A673 (cell line): ENCODE results near the gene TAX1BP1.

Source experiments
- CTCF ChIP-seq: fragments of 300-800, 200-600 bp; sonication (generic); conservative IDR thresholded peaks from 2 replicates; pipeline ENCODE4 v1.5.1; 2017; ENCODE audit warnings: low read depth, mild to moderate bottlenecking, antibody characterized with exemption, low read length, moderate library complexity, mixed read lengths
- EZH2 ChIP-seq: fragments of 200-600 bp; sonication (generic); IDR thresholded peaks from 2 replicates; pipeline ENCODE4 v1.6.1; 2017; ENCODE audit warnings: borderline replicate concordance, low read depth, mild to moderate bottlenecking, mixed read lengths, antibody characterized with exemption, low read length; ENCODE audit not compliant: poor library complexity, severe bottlenecking

- TF ChIP-seq CTCF (no peak), EZH2 (no peak)
Measured at GRCh38 chr7:27700501-27700900, 39.5 kb upstream of the TAX1BP1 start.
